ENCODE measurements around the gene KIF26A. TPM values are rescaled to one million over a fixed set of nuclear protein-coding genes. Genes with fewer than 3 reads are reported as not detected.

The KIF26A gene
- total and polyA plus RNA-seq, 7 donors = 0.99 to 3.2 (median 1.8) TPM

DNA sequence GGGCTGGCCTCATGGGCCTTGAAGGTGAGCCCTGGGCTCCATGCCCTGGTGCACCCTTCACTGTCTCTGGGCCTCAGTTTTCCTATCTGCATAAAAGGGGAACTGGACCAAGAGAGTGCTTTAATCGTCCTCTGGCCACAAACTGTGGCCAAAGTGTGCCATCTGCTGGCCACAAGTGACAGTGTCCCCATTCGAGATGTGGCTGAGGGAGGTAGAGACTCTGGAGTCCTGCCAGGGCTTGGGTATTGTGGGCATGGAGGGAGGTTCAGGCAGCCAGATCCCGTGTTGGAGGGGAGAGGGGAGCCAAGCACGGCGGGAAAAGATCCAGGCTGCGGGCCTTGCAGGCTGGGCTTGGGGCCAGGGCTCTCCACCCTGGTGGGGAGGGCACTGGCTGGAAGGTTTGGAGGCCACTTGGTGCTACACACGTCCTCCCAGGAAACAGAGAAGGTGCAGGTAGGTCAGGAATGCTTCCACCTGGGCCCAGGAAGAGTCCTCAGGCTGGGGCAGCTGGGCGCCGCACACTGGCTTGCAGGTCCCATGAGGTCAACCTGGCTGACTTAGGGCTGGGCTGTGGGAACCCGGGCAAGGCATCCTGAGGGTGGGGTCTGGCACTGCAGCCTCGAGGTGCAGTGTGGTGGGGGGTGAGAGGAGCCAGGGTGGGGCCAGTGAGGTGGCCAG, 7.3 kb upstream of the KIF26A start:
- TF ChIP-seq, protein P1, sequence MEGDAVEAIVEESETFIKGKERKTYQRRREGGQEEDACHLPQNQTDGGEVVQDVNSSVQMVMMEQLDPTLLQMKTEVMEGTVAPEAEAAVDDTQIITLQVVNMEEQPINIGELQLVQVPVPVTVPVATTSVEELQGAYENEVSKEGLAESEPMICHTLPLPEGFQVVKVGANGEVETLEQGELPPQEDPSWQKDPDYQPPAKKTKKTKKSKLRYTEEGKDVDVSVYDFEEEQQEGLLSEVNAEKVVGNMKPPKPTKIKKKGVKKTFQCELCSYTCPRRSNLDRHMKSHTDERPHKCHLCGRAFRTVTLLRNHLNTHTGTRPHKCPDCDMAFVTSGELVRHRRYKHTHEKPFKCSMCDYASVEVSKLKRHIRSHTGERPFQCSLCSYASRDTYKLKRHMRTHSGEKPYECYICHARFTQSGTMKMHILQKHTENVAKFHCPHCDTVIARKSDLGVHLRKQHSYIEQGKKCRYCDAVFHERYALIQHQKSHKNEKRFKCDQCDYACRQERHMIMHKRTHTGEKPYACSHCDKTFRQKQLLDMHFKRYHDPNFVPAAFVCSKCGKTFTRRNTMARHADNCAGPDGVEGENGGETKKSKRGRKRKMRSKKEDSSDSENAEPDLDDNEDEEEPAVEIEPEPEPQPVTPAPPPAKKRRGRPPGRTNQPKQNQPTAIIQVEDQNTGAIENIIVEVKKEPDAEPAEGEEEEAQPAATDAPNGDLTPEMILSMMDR (IDR thresholded peaks at IDR 0.05) = peak; percentile 49
- Histone ChIP-seq H3K27me3 (ENCODE audit: insufficient read depth in 3 of 3, low read length in 2 of 3) (peaks cover 0 to 44% (median 16%) of the 10 kb centered on the region in 3 donors), H3K36me3 (ENCODE audit: insufficient read depth in 1 of 2, low read depth in 1 of 2) (no peaks in the 10 kb centered on the region), H3K4me3 (no peak overlapping the region), H3K27ac (no peak overlapping the region), H3K4me1 (no peaks in the 10 kb centered on the region), H3K9me3 (peaks cover 9% of the 10 kb centered on the region)
- 13 to 16% (median 15%) methylated on average over 10 to 11 of the region's 11 CpGs for WGBS, 3 donors
- ATAC-seq = peak in 3 of 4 donors; percentile 34 to 37 (median 37)
- intact Hi-C loops (cut with DNase I) = loop anchor here in 1 of 2 donors (1.0 to 10.0 kb wide), 2 partner anchors 53 to 214 kb away; no protein-coding TSS in a partner anchor
- DNase-seq = peak; percentile 18 to 50

DNA sequence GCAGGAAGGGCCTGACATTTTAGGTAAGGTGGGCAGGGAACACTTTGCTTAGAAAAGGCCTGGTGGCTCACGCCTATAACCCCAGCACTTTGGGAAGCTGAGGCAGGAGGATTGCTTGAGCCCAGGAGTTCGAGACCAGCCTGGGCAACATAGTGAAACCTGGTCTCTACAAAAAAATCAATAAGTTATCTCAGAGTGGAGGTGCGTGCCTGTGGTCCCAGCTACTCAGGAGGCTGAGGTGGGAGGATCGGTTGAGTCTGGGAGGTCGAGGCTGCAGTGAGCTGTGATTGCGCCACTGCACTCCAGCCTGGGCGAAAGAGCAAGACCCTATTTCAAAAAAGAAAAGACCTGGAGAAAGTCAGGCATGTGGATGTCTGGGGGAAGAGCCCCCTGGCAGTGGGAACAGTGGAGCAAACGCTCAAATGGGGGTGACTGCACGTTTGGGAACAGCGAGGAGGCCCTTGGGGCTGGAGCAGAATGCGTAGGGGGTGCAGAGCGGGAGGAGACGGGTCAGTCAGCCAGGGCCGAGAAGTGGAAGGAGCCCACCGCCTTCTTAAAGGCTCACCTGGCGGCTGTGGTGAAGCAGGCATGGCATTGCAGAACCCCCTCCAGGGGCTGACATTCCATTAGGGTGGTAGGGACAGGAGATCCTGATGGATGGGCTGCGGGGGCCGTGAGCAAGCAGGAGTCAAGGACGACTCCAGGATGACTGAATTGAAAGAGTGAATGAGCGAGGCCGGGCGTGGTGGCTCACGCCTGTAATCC, 6.2 kb upstream of the KIF26A start:
- Histone ChIP-seq H3K27ac (no peak overlapping the region), H3K4me1 (peaks cover under 1% of the 10 kb centered on the region), H3K4me3 (no peak overlapping the region), H3K9me3 (peaks cover 9% of the 10 kb centered on the region), H3K27me3 (ENCODE audit: insufficient read depth in 3 of 3, low read length in 2 of 3) (peaks cover 0 to 48% (median 21%) of the 10 kb centered on the region in 3 donors), H3K36me3 (ENCODE audit: insufficient read depth in 1 of 2, low read depth in 1 of 2) (no peaks in the 10 kb centered on the region)
- no peak for ATAC-seq
- intact Hi-C loops (cut with DNase I) = loop anchor here in 1 of 2 donors (10.0 kb wide), 1 partner anchor 213 kb away; no protein-coding TSS in a partner anchor
- WGBS, 3 donors = 76 to 78% (median 77%) methylated on average over 23 of the region's 23 CpGs
- peak; percentile 3 to 38 for DNase-seq
- TF ChIP-seq, protein P1 (IDR thresholded peaks at IDR 0.05) = no peak

DNA sequence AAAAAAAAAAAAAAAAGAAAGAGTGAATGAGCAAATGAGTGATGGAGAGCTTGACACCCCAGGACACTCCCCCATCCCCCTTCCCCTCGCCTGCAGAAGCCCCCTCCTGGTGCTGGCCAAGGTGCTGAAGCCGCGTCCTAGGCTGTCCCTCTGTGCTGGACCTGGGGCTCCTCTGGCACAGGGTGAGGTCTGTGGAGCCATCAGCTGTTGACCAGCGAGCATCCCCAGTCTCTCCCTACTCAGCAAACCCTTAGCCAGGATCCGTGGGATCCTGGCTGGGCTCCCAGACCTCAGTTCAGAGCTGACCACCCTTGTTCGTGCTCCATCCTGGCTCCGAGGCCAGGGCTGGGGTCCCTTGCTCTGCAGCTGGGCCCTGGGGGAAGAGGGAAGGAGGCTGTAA, 5.4 kb upstream of the KIF26A start:
- H3K4me1 ChIP-seq = peaks cover 7% of the 10 kb centered on the region
- H3K27ac ChIP-seq = no peak overlapping the region
- 14 to 26% (median 25%) methylated on average over 7 of the region's 7 CpGs for WGBS, 3 donors
- DNase-seq (peak; percentile 3 to 31), ATAC-seq (no peak)
- H3K36me3 ChIP-seq (ENCODE audit: insufficient read depth in 1 of 2, low read depth in 1 of 2) = no peaks in the 10 kb centered on the region
- no peak overlapping the region for H3K4me3 ChIP-seq
- H3K9me3 ChIP-seq = peaks cover 9% of the 10 kb centered on the region
- TF ChIP-seq, protein P1 (IDR thresholded peaks at IDR 0.05) = no peak
- peaks cover 0 to 52% (median 20%) of the 10 kb centered on the region in 3 donors for H3K27me3 ChIP-seq (ENCODE audit: insufficient read depth in 3 of 3, low read length in 2 of 3)
- intact Hi-C loops (cut with DNase I) = loop anchor here in 1 of 2 donors (10.0 kb wide), 1 partner anchor 212 kb away; no protein-coding TSS in a partner anchor

DNA sequence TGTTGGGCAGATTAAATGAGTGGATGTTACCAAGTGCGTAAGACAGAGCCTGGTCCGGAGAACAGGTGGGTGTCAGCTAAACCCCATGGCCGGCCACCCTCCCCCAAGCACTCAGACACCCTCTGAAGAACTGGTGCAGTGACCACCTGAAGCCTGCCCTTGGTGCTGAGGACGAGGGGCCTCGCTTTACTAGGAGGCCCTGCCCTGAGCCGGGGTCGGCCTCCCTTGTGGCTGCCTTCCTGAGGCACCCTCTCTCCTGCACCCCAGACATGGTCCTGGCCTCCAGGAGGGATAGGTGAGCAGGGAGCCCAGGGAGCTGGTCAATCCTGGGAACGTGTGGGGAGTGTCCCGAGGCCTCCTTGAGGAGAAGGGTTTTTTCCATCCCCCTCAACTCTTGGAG, 4.9 kb upstream of the KIF26A start:
- 79 to 85% (median 81%) methylated on average over 9 of the region's 9 CpGs for WGBS, 3 donors
- H3K27ac ChIP-seq = no peak overlapping the region
- no peaks in the 10 kb centered on the region for H3K36me3 ChIP-seq (ENCODE audit: insufficient read depth in 1 of 2, low read depth in 1 of 2)
- intact Hi-C loops (cut with DNase I) = loop anchor here in 1 of 2 donors (10.0 kb wide), 1 partner anchor 211 kb away; no protein-coding TSS in a partner anchor
- peaks cover 0 to 55% (median 21%) of the 10 kb centered on the region in 3 donors for H3K27me3 ChIP-seq (ENCODE audit: insufficient read depth in 3 of 3, low read length in 2 of 3)
- TF ChIP-seq, protein P1 (IDR thresholded peaks at IDR 0.05) = no peak
- peaks cover 9% of the 10 kb centered on the region for H3K4me1 ChIP-seq
- DNase-seq = peak; percentile 5 to 26
- no peak overlapping the region for H3K4me3 ChIP-seq
- H3K9me3 ChIP-seq = peaks cover 9% of the 10 kb centered on the region
- no peak for ATAC-seq

Measured in psoas muscle (tissue), 8 donors.